GM12892 (cell line): ENCODE data around the gene NSL1.

ENCODE experiments used
- POLR2A ChIP-seq: IDR thresholded peaks from 2 replicates; pipeline ENCODE4 v1.6.1; 2011; ENCODE audit warnings: low read depth, low read length, control low read depth
- POLR2AphosphoS5 ChIP-seq: IDR thresholded peaks from 2 replicates; pipeline ENCODE4 v1.6.1; 2011; ENCODE audit warnings: low read depth, low read length, control low read depth

- TF ChIP-seq POLR2AphosphoS5: no peak
- TF ChIP-seq POLR2A: no peak
Observed at GRCh38 chr1:212733109-212733508, 58.5 kb downstream of the NSL1 start.
